ENCODE measurements around the gene C1QTNF3.
"Not testable (repeated sequence)": the region's sequence is repeated elsewhere in the genome, so short reads cannot be mapped to it uniquely, and the experiment has no call there.

The C1QTNF3 gene

GRCh38 chr5:34043099-34043876 lies at the start of gene C1QTNF3:
Gene C1QTNF3 (minus strand): TSS chr5:34043213. CDS start chr5:34043125, 88 bp downstream.
- H3K27me3 ChIP-seq (ENCODE audit: control insufficient read depth in 1 of 2, insufficient read depth in 2 of 2, low read length in 2 of 2) = no peaks in the 10 kb centered on the region
- peaks cover 37% of the 10 kb centered on the region for H3K4me1 ChIP-seq (ENCODE audit: control insufficient read depth, insufficient read depth, low read length)
- H3K9ac ChIP-seq (ENCODE audit: low read length in 2 of 2) = peak within 1 kb of the TSS in 1 of 2 donors; percentile 29
- no peaks in the 10 kb centered on the region for H3K9me3 ChIP-seq (ENCODE audit: control insufficient read depth in 2 of 2, low read length in 2 of 2)
- H3K36me3 ChIP-seq (ENCODE audit: control insufficient read depth in 2 of 2, insufficient read depth in 2 of 2, low read length in 2 of 2) = no peaks in the 10 kb centered on the region
- peak within 1 kb of the TSS; percentile 42 to 68 for H3K4me3 ChIP-seq (ENCODE audit: low read length in 2 of 2)
- H3K27ac ChIP-seq (ENCODE audit: low read length) = peak within 1 kb of the TSS; percentile 55

- H3K27ac ChIP-seq (ENCODE audit: low read length); H3K4me3 ChIP-seq (ENCODE audit: low read length in 2 of 2); H3K4me1 ChIP-seq (ENCODE audit: control insufficient read depth, insufficient read depth, low read length); H3K9ac ChIP-seq (ENCODE audit: low read length in 2 of 2); H3K9me3 ChIP-seq (ENCODE audit: control insufficient read depth in 2 of 2, low read length in 2 of 2); H3K27me3 ChIP-seq (ENCODE audit: control insufficient read depth in 1 of 2, insufficient read depth in 2 of 2, low read length in 2 of 2); H3K36me3 ChIP-seq (ENCODE audit: control insufficient read depth in 2 of 2, insufficient read depth in 2 of 2, low read length in 2 of 2): not testable (repeated sequence)
Measured at GRCh38 chr5:34091039-34091438, 48.0 kb upstream of the C1QTNF3 start.

- not testable (repeated sequence) for H3K9me3 ChIP-seq (ENCODE audit: control insufficient read depth in 2 of 2, low read length in 2 of 2); H3K4me3 ChIP-seq (ENCODE audit: low read length in 2 of 2); H3K36me3 ChIP-seq (ENCODE audit: control insufficient read depth in 2 of 2, insufficient read depth in 2 of 2, low read length in 2 of 2); H3K27ac ChIP-seq (ENCODE audit: low read length); H3K4me1 ChIP-seq (ENCODE audit: control insufficient read depth, insufficient read depth, low read length); H3K9ac ChIP-seq (ENCODE audit: low read length in 2 of 2); H3K27me3 ChIP-seq (ENCODE audit: control insufficient read depth in 1 of 2, insufficient read depth in 2 of 2, low read length in 2 of 2)
Measured at GRCh38 chr5:34089802-34090201, 46.8 kb upstream of the C1QTNF3 start.

GRCh38 chr5:34087728-34088127 lies 44.7 kb upstream of the C1QTNF3 start:
- not testable (repeated sequence) for H3K36me3 ChIP-seq (ENCODE audit: control insufficient read depth in 2 of 2, insufficient read depth in 2 of 2, low read length in 2 of 2); H3K27ac ChIP-seq (ENCODE audit: low read length); H3K9me3 ChIP-seq (ENCODE audit: control insufficient read depth in 2 of 2, low read length in 2 of 2); H3K4me3 ChIP-seq (ENCODE audit: low read length in 2 of 2); H3K4me1 ChIP-seq (ENCODE audit: control insufficient read depth, insufficient read depth, low read length); H3K27me3 ChIP-seq (ENCODE audit: control insufficient read depth in 1 of 2, insufficient read depth in 2 of 2, low read length in 2 of 2); H3K9ac ChIP-seq (ENCODE audit: low read length in 2 of 2)

GRCh38 chr5:34083898-34084297 lies 40.9 kb upstream of the C1QTNF3 start:
- H3K4me3 ChIP-seq (ENCODE audit: low read length in 2 of 2); H3K27ac ChIP-seq (ENCODE audit: low read length); H3K9me3 ChIP-seq (ENCODE audit: control insufficient read depth in 2 of 2, low read length in 2 of 2); H3K36me3 ChIP-seq (ENCODE audit: control insufficient read depth in 2 of 2, insufficient read depth in 2 of 2, low read length in 2 of 2); H3K27me3 ChIP-seq (ENCODE audit: control insufficient read depth in 1 of 2, insufficient read depth in 2 of 2, low read length in 2 of 2); H3K4me1 ChIP-seq (ENCODE audit: control insufficient read depth, insufficient read depth, low read length); H3K9ac ChIP-seq (ENCODE audit: low read length in 2 of 2): not testable (repeated sequence)

- not testable (repeated sequence) for H3K4me1 ChIP-seq (ENCODE audit: control insufficient read depth, insufficient read depth, low read length); H3K9me3 ChIP-seq (ENCODE audit: control insufficient read depth in 2 of 2, low read length in 2 of 2); H3K4me3 ChIP-seq (ENCODE audit: low read length in 2 of 2); H3K9ac ChIP-seq (ENCODE audit: low read length in 2 of 2); H3K27me3 ChIP-seq (ENCODE audit: control insufficient read depth in 1 of 2, insufficient read depth in 2 of 2, low read length in 2 of 2); H3K27ac ChIP-seq (ENCODE audit: low read length); H3K36me3 ChIP-seq (ENCODE audit: control insufficient read depth in 2 of 2, insufficient read depth in 2 of 2, low read length in 2 of 2)
Measured at GRCh38 chr5:34079505-34079904, 36.5 kb upstream of the C1QTNF3 start.

GRCh38 chr5:34077636-34078035 lies 34.6 kb upstream of the C1QTNF3 start:
- not testable (repeated sequence) for H3K4me1 ChIP-seq (ENCODE audit: control insufficient read depth, insufficient read depth, low read length); H3K4me3 ChIP-seq (ENCODE audit: low read length in 2 of 2); H3K27ac ChIP-seq (ENCODE audit: low read length); H3K27me3 ChIP-seq (ENCODE audit: control insufficient read depth in 1 of 2, insufficient read depth in 2 of 2, low read length in 2 of 2); H3K9ac ChIP-seq (ENCODE audit: low read length in 2 of 2); H3K36me3 ChIP-seq (ENCODE audit: control insufficient read depth in 2 of 2, insufficient read depth in 2 of 2, low read length in 2 of 2); H3K9me3 ChIP-seq (ENCODE audit: control insufficient read depth in 2 of 2, low read length in 2 of 2)

GRCh38 chr5:34076719-34077364 lies 33.8 kb upstream of the C1QTNF3 start:
- H3K9ac ChIP-seq (ENCODE audit: low read length in 2 of 2); H3K4me3 ChIP-seq (ENCODE audit: low read length in 2 of 2); H3K27ac ChIP-seq (ENCODE audit: low read length); H3K36me3 ChIP-seq (ENCODE audit: control insufficient read depth in 2 of 2, insufficient read depth in 2 of 2, low read length in 2 of 2); H3K9me3 ChIP-seq (ENCODE audit: control insufficient read depth in 2 of 2, low read length in 2 of 2); H3K27me3 ChIP-seq (ENCODE audit: control insufficient read depth in 1 of 2, insufficient read depth in 2 of 2, low read length in 2 of 2); H3K4me1 ChIP-seq (ENCODE audit: control insufficient read depth, insufficient read depth, low read length): not testable (repeated sequence)

- not testable (repeated sequence) for H3K4me3 ChIP-seq (ENCODE audit: low read length in 2 of 2); H3K27ac ChIP-seq (ENCODE audit: low read length); H3K4me1 ChIP-seq (ENCODE audit: control insufficient read depth, insufficient read depth, low read length); H3K36me3 ChIP-seq (ENCODE audit: control insufficient read depth in 2 of 2, insufficient read depth in 2 of 2, low read length in 2 of 2); H3K9ac ChIP-seq (ENCODE audit: low read length in 2 of 2); H3K9me3 ChIP-seq (ENCODE audit: control insufficient read depth in 2 of 2, low read length in 2 of 2); H3K27me3 ChIP-seq (ENCODE audit: control insufficient read depth in 1 of 2, insufficient read depth in 2 of 2, low read length in 2 of 2)
Measured at GRCh38 chr5:34074472-34074871, 31.5 kb upstream of the C1QTNF3 start.

GRCh38 chr5:34074071-34074470 lies 31.1 kb upstream of the C1QTNF3 start:
- not testable (repeated sequence) for H3K4me3 ChIP-seq (ENCODE audit: low read length in 2 of 2); H3K9me3 ChIP-seq (ENCODE audit: control insufficient read depth in 2 of 2, low read length in 2 of 2); H3K27ac ChIP-seq (ENCODE audit: low read length); H3K4me1 ChIP-seq (ENCODE audit: control insufficient read depth, insufficient read depth, low read length); H3K27me3 ChIP-seq (ENCODE audit: control insufficient read depth in 1 of 2, insufficient read depth in 2 of 2, low read length in 2 of 2); H3K36me3 ChIP-seq (ENCODE audit: control insufficient read depth in 2 of 2, insufficient read depth in 2 of 2, low read length in 2 of 2); H3K9ac ChIP-seq (ENCODE audit: low read length in 2 of 2)

- not testable (repeated sequence) for H3K27ac ChIP-seq (ENCODE audit: low read length); H3K36me3 ChIP-seq (ENCODE audit: control insufficient read depth in 2 of 2, insufficient read depth in 2 of 2, low read length in 2 of 2); H3K9me3 ChIP-seq (ENCODE audit: control insufficient read depth in 2 of 2, low read length in 2 of 2); H3K27me3 ChIP-seq (ENCODE audit: control insufficient read depth in 1 of 2, insufficient read depth in 2 of 2, low read length in 2 of 2); H3K4me3 ChIP-seq (ENCODE audit: low read length in 2 of 2); H3K9ac ChIP-seq (ENCODE audit: low read length in 2 of 2); H3K4me1 ChIP-seq (ENCODE audit: control insufficient read depth, insufficient read depth, low read length)
Measured at GRCh38 chr5:34070626-34071025, 27.6 kb upstream of the C1QTNF3 start.
